ENCODE measurements around the gene PBX1.

The PBX1 gene

GRCh38 chr1:164610538-164611222 is 51.7 kb downstream of the PBX1 start:
- no peaks in the 10 kb centered on the region for H3K9me3 Mint-ChIP-seq
- no peaks in the 10 kb centered on the region for H3K36me3 Mint-ChIP-seq (ENCODE audit: low read depth)
- no peak overlapping the region for H3K4me3 Mint-ChIP-seq
- DNase-seq (no peak), ATAC-seq (no peak)
- H3K27me3 Mint-ChIP-seq: no peaks in the 10 kb centered on the region
- no peaks in the 10 kb centered on the region for H3K4me1 Mint-ChIP-seq
- H3K27ac Mint-ChIP-seq: no peak overlapping the region

GRCh38 chr1:164611754-164612642 is 53.0 kb downstream of the PBX1 start:
- Mint-ChIP-seq H3K4me1 (no peaks in the 10 kb centered on the region), H3K4me3 (no peak overlapping the region), H3K27ac (no peak overlapping the region), H3K9me3 (no peaks in the 10 kb centered on the region), H3K36me3 (ENCODE audit: low read depth) (no peaks in the 10 kb centered on the region), H3K27me3 (no peaks in the 10 kb centered on the region)
- ATAC-seq (no peak), DNase-seq (no peak)

- H3K9me3 Mint-ChIP-seq: no peaks in the 10 kb centered on the region
- no peak overlapping the region for H3K27ac Mint-ChIP-seq
- no peaks in the 10 kb centered on the region for H3K36me3 Mint-ChIP-seq (ENCODE audit: low read depth)
- no peak for ATAC-seq
- no peak for DNase-seq
- H3K4me3 Mint-ChIP-seq: no peak overlapping the region
- H3K4me1 Mint-ChIP-seq: no peaks in the 10 kb centered on the region
- H3K27me3 Mint-ChIP-seq: no peaks in the 10 kb centered on the region
Observed at GRCh38 chr1:164613176-164613575, 54.2 kb downstream of the PBX1 start.

- no peaks in the 10 kb centered on the region for H3K9me3 Mint-ChIP-seq
- no peaks in the 10 kb centered on the region for H3K4me1 Mint-ChIP-seq
- H3K27me3 Mint-ChIP-seq: no peaks in the 10 kb centered on the region
- no peak overlapping the region for H3K27ac Mint-ChIP-seq
- no peak for DNase-seq
- no peaks in the 10 kb centered on the region for H3K36me3 Mint-ChIP-seq (ENCODE audit: low read depth)
- no peak overlapping the region for H3K4me3 Mint-ChIP-seq
- no peak for ATAC-seq
Observed at GRCh38 chr1:164614316-164614715, 55.3 kb downstream of the PBX1 start.

- H3K27ac Mint-ChIP-seq: no peak overlapping the region
- H3K36me3 Mint-ChIP-seq (ENCODE audit: low read depth): no peaks in the 10 kb centered on the region
- DNase-seq: no peak
- no peaks in the 10 kb centered on the region for H3K4me1 Mint-ChIP-seq
- no peak for ATAC-seq
- no peak overlapping the region for H3K4me3 Mint-ChIP-seq
- no peaks in the 10 kb centered on the region for H3K9me3 Mint-ChIP-seq
- H3K27me3 Mint-ChIP-seq: no peaks in the 10 kb centered on the region
Observed at GRCh38 chr1:164617377-164618201, 58.6 kb downstream of the PBX1 start.

- Mint-ChIP-seq H3K36me3 (ENCODE audit: low read depth) (no peaks in the 10 kb centered on the region), H3K27me3 (no peaks in the 10 kb centered on the region), H3K9me3 (no peaks in the 10 kb centered on the region), H3K4me1 (no peaks in the 10 kb centered on the region), H3K4me3 (no peak overlapping the region), H3K27ac (no peak overlapping the region)
- ATAC-seq (no peak), DNase-seq (no peak)
Observed at GRCh38 chr1:164618202-164618564, 59.2 kb downstream of the PBX1 start.

GRCh38 chr1:164619006-164619784 is 60.2 kb downstream of the PBX1 start:
- Mint-ChIP-seq H3K27ac (no peak overlapping the region), H3K4me3 (no peak overlapping the region), H3K4me1 (no peaks in the 10 kb centered on the region), H3K36me3 (ENCODE audit: low read depth) (no peaks in the 10 kb centered on the region), H3K27me3 (peaks cover 2% of the 10 kb centered on the region), H3K9me3 (no peaks in the 10 kb centered on the region)
- DNase-seq: no peak
- ATAC-seq: no peak

- Mint-ChIP-seq H3K9me3 (no peaks in the 10 kb centered on the region), H3K4me1 (no peaks in the 10 kb centered on the region), H3K36me3 (ENCODE audit: low read depth) (no peaks in the 10 kb centered on the region), H3K27ac (no peak overlapping the region), H3K4me3 (no peak overlapping the region), H3K27me3 (peaks cover 2% of the 10 kb centered on the region)
- ATAC-seq (no peak), DNase-seq (no peak)
Observed at GRCh38 chr1:164622068-164622845, 63.3 kb downstream of the PBX1 start.

GRCh38 chr1:164623805-164624204 is 64.8 kb downstream of the PBX1 start:
- Mint-ChIP-seq H3K27me3 (peaks cover 3% of the 10 kb centered on the region), H3K4me1 (no peaks in the 10 kb centered on the region), H3K36me3 (ENCODE audit: low read depth) (no peaks in the 10 kb centered on the region), H3K4me3 (no peak overlapping the region), H3K9me3 (no peaks in the 10 kb centered on the region), H3K27ac (no peak overlapping the region)
- DNase-seq (no peak), ATAC-seq (no peak)

GRCh38 chr1:164624400-164624799 is 65.4 kb downstream of the PBX1 start:
- H3K27ac Mint-ChIP-seq: no peak overlapping the region
- H3K36me3 Mint-ChIP-seq (ENCODE audit: low read depth): no peaks in the 10 kb centered on the region
- H3K9me3 Mint-ChIP-seq: no peaks in the 10 kb centered on the region
- peaks cover 3% of the 10 kb centered on the region for H3K27me3 Mint-ChIP-seq
- no peak overlapping the region for H3K4me3 Mint-ChIP-seq
- H3K4me1 Mint-ChIP-seq: no peaks in the 10 kb centered on the region
- DNase-seq (no peak), ATAC-seq (no peak)

- Mint-ChIP-seq H3K36me3 (ENCODE audit: low read depth) (no peaks in the 10 kb centered on the region), H3K4me3 (no peak overlapping the region), H3K27ac (no peak overlapping the region), H3K27me3 (peaks cover 3% of the 10 kb centered on the region), H3K9me3 (no peaks in the 10 kb centered on the region), H3K4me1 (no peaks in the 10 kb centered on the region)
- DNase-seq: no peak
- ATAC-seq: no peak
Observed at GRCh38 chr1:164625004-164625617, 66.1 kb downstream of the PBX1 start.

- H3K9me3 Mint-ChIP-seq: no peaks in the 10 kb centered on the region
- no peak overlapping the region for H3K27ac Mint-ChIP-seq
- H3K4me3 Mint-ChIP-seq: no peak overlapping the region
- no peaks in the 10 kb centered on the region for H3K36me3 Mint-ChIP-seq (ENCODE audit: low read depth)
- DNase-seq (no peak), ATAC-seq (no peak)
- peaks cover 2% of the 10 kb centered on the region for H3K27me3 Mint-ChIP-seq
- no peaks in the 10 kb centered on the region for H3K4me1 Mint-ChIP-seq
Observed at GRCh38 chr1:164628772-164629171, 69.8 kb downstream of the PBX1 start.

GRCh38 chr1:164629971-164630370 is 71.0 kb downstream of the PBX1 start:
- Mint-ChIP-seq H3K4me3 (no peak overlapping the region), H3K4me1 (no peaks in the 10 kb centered on the region), H3K27me3 (peaks cover 2% of the 10 kb centered on the region), H3K9me3 (no peaks in the 10 kb centered on the region), H3K36me3 (ENCODE audit: low read depth) (no peaks in the 10 kb centered on the region), H3K27ac (no peak overlapping the region)
- no peak for ATAC-seq
- no peak for DNase-seq

Data from activated naive CD8-positive, alpha-beta T cell treated with anti-CD3 and anti-CD28 coated beads, Interleukin-2, amount 50 U/mL, for 24 hours (primary cell).